Activated naive CD4-positive, alpha-beta T cell treated with anti-CD3 and anti-CD28 coated beads, Interleukin-2, amount 50 U/mL, for 72 hours (primary cell): ENCODE data around the gene FNDC5. TPM values are rescaled to one million over a fixed set of nuclear protein-coding genes. Genes with fewer than 3 reads are reported as not detected.
"Not testable (repeated sequence)": the region's sequence is repeated elsewhere in the genome, so short reads cannot be mapped to it uniquely, and the experiment has no call there.

Experiments used
- ATAC-seq, 2 donors: fragments of 150-1000 bp; cut with Tn5 transposase; 2 replicates each; pipeline ENCODE4 v1.10.0; 2021; ENCODE audit warnings: mild to moderate bottlenecking in 2 of 2, moderate library complexity in 2 of 2
- DNase-seq, 2 donors: peaks; one replicate each; pipeline ENCODE4 v3.0.0; 2021 to 2022; ENCODE audit warnings: low spot score in 2 of 2
- H3K27ac Mint-ChIP-seq, 2 donors: one replicate each; pipeline ENCODE4 v1.8.0; 2022; ENCODE audit warnings: mild to moderate bottlenecking in 2 of 2, mixed read lengths in 2 of 2
- H3K36me3 Mint-ChIP-seq, 2 donors: one replicate each; pipeline ENCODE4 v1.8.0; 2022; ENCODE audit warnings: mixed read lengths in 2 of 2
- H3K9me3 Mint-ChIP-seq, 2 donors: one replicate each; pipeline ENCODE4 v1.8.0; 2022; ENCODE audit warnings: mixed read lengths in 2 of 2
- total RNA-seq, 2 donors: library from RNA; stranded (reverse); gene quantifications; one replicate each; pipeline ENCODE4 v1.2.3, GENCODE V29; 2022

FNDC5 gene
- not detected for total RNA-seq

DNA sequence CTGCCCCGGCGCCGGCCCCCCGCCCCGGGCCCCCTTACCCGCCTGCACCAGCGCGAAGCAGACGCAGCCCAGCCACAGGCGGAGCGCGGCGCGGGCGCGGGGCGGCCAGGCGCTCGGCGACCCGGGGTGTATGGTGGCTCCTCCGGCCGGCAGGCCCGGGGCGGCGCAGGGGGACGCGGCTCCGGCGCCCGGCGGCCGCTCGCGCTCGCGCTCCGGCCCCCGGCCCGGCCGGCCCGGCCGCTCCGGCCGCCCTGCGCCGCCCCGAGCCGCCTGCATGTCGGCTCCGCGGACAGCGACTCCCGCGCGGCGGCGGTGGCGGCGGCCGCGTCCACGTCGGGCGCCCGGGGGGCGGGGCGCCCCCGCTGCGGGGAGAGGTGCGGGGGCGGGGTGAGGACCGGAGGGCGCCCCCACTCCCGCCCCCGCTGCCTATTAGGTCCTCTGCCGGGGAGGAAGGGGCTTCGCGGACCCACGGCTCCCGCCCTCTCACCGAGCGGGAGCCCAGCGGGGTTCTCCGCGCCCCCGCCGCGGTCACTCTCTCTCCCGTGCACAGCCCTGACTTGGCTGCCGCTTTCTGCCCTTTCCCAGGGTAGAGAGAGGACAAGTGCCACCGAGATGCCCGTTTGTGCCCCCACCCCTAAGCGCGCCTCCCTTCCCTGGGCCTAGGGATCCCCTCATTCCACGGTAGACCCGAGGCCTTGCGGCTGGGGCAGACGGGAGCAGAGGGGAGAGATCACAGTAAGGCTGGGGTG, at the start of gene FNDC5:
Gene FNDC5 (minus strand): TSS at position 298 of the 749 bp plus-strand sequence.
- Mint-ChIP-seq H3K27ac (no peak within 1 kb of the TSS), H3K9me3 (no peaks in the 10 kb centered on the region), H3K36me3 (no peaks in the 10 kb centered on the region)
- peak; percentile 18 to 27 for ATAC-seq
- peak in 1 of 2 donors; percentile 52 for DNase-seq

DNA sequence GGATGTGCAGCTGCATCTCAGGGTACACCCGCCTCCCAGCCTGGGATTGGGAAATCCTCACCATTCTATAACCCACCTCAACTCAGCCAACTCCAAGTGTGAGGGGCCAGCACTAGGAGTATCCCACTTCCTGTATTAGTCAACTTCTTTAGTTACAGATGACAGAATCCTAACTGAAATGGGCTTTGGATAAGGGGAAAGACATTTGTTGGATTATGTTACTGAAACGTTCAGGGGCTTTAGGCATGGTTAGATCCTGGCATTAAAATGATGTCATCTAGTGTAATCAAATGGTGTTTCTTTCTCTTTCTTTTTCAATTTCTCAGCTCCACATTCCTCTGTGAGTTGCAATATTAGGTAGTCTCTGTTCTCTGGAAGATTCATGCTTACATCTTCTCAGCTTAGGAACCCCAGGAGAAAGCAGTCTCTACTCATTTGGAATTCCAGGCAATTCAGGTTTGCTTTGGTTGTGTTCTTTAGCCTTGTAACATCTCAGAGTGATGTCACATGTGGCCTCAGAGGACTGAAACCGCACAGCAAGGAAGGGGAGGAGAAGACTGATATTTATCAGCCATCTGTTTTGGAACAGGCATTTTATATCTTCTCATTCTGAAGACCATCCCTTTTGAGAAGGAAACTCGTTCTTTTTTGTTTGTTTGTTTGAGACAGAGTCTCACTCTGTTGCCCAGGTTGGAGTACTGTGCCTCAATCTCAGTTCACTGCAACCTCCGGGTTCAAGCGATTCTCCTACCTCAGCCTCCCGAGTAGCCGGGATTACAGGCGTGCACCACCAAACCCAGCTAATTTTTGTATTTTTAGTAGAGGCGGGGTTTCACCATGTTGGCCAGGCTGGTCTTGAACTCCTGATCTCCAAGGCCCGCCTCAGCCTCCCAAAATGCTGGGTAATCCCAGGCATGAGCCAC, 49.4 kb upstream of the FNDC5 start:
- Mint-ChIP-seq H3K9me3 (no peaks in the 10 kb centered on the region), H3K36me3 (no peaks in the 10 kb centered on the region), H3K27ac (no peak overlapping the region)
- DNase-seq, result no peak
- ATAC-seq, result no peak

DNA sequence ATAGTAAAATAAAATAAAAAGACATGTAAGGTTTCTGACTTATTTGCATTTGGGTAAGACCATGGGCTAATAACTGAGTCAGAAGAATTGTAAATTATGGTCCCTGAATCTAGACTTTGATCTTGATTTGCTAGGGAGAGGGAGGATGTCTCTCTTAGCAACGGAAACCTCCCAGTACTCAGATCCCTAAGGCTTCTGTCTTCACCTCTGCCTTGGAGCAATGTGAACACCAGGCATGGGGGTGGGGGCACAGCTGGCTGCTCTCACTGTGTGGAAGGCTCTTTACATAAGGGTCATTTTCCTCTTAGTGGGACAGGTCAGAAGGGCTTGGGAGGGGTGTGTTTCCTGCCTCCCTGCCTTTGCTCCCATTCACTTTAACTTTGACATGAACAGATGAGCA, 47.5 kb upstream of the FNDC5 start:
- Mint-ChIP-seq H3K36me3 (no peaks in the 10 kb centered on the region), H3K27ac (no peak overlapping the region), H3K9me3 (no peaks in the 10 kb centered on the region)
- ATAC-seq, result no peak
- no peak for DNase-seq

DNA sequence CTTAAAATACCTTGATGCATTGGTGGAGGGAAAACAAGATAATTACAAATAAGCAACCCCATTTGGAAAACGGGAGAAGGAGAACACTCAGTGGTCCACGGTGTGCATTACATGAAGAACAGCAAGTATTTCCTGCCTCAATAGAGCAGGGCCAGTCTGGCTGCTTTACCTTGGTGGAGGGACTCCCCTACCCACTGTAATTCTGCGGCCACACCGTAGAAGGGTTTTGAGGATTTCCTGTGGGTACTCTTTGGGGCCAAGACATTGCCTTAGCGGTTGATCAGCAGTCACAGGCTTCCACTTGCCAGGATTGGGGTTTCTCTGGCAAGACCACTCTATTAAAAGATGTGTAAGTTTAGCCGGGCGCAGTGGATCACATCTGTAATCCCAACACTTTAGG, 46.8 kb upstream of the FNDC5 start:
- peak in 1 of 2 donors; percentile 78 for ATAC-seq
- H3K36me3 Mint-ChIP-seq, result no peaks in the 10 kb centered on the region
- DNase-seq, result no peak
- H3K9me3 Mint-ChIP-seq, result no peaks in the 10 kb centered on the region
- H3K27ac Mint-ChIP-seq, result no peak overlapping the region

DNA sequence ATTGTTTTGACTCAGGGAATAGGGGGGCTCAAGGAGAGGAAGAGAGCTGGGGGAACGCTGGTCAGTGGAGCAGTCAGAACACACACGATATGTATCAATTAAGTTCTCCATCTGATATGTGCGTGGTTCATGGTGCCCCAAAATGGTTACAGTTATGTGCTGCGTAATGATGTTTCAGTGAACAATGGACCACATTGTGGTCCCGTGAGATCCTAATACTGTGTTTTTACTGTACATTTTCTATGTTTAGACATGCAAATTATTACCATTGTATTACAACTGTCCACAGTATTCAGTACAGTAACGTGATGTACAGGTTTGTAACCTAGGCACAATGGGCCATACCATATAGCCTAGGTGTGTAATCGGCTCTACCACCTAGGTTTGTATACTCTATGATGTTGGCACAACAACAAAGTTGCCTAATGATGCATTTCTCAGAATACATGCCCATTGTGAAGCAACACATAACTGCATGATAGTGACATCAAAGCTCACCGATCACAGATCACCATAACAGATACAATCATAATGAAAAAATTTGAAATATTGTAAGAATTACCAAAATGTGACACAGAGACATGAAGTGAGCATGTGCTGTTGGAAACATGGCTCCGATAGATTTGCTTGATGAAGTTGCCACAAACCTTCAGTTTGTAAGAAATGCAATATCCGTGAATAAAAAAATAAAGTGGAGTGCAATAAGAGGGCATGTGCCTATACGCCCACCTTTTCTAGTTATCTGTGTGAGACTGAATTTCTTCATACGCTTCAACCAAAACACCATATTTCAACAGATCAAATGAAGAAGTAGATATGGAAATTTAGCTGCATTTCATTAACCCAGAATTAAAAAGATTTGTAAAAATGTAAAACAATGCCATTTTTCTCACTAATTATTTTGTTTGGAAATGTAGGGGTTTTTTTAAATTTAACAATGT, 45.3 kb upstream of the FNDC5 start:
- Mint-ChIP-seq H3K36me3 (no peaks in the 10 kb centered on the region), H3K9me3 (no peaks in the 10 kb centered on the region), H3K27ac (no peak overlapping the region)
- DNase-seq (no peak), ATAC-seq (no peak)

DNA sequence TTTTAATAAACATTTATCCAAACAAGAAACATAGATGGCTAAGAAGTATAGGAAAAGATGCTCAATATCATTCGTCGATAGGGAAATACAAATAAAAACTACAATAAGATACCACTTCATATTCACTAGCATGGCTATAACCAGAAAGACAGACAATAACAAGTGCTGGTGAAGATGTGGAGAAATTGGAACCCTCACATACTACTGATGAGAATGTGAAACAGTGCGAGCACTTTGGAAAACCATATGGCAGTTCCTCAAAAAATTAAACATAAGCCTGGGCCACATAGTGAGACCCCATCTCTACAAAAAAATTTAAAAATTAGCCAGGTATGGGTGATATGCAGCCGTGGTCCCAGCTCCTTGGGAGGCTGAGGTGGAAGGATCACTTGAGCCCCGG, 39.6 kb upstream of the FNDC5 start:
- H3K9me3 Mint-ChIP-seq, result no peaks in the 10 kb centered on the region
- H3K27ac Mint-ChIP-seq, result no peak overlapping the region
- H3K36me3 Mint-ChIP-seq, result no peaks in the 10 kb centered on the region
- DNase-seq, result no peak
- ATAC-seq, result no peak

DNA sequence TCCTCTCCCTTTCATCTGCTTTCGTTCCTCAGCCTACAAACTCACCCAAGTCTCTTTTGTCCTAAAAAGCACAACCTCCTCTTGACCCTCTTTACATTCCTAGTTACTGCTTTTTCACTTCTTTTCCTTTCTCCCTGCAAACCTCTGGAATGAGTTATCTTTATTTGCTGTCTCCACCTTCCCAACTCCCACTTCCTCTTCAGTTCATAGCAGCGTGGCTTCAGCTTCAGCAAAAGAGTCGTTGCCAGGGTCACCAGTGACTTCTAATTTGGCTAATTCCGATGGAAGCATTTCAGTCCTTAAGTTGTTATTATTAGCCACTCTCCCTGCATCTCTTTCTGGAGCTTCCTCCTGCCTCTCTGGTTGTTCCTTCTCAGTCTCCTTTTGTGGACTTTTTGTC, 36.7 kb upstream of the FNDC5 start:
- DNase-seq, result no peak
- Mint-ChIP-seq H3K27ac (no peak overlapping the region), H3K9me3 (no peaks in the 10 kb centered on the region), H3K36me3 (no peaks in the 10 kb centered on the region)
- no peak for ATAC-seq

DNA sequence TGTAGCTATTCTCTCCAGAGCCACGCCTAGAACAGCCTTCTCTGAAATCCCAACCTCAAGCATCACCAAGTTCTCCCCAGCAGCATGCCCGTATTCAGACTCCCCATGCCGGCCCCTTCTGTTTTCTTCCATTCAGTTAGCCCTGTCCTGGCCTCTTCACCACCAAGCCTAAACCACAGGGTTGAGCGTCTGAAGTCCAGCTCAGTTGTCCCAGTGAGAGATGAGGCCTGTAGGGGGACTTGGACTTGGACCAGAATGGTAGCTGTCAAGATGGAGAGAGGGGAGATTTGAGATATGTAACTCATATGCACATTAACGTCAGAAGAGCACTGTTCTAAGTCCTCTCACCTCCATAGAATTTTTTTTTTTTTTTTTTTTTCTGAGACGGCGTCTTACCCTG, 35.9 kb upstream of the FNDC5 start:
- Mint-ChIP-seq H3K27ac (no peak overlapping the region), H3K36me3 (no peaks in the 10 kb centered on the region), H3K9me3 (no peaks in the 10 kb centered on the region)
- DNase-seq (no peak), ATAC-seq (no peak)

DNA sequence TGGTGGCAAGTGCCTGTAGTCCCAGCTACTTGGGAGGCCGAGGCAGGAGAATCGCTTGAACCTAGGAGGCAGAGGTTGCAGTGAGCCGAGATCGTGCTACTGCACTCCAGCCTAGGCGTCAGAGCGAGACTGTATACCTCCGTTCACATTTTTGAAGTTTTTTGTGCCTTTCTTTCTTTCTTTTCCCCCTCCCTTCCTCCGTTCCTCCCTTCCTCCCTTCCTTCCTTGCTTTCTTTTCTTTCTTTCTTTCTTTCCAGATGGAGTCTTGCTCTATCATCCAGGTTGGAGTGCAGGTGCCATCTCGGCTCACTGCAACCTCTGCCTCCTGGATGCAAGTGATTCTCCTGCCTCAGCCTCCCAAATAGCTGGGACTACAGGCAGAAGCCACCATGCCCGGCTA, 34.9 kb upstream of the FNDC5 start:
- ATAC-seq, H3K36me3 Mint-ChIP-seq, H3K27ac Mint-ChIP-seq, H3K9me3 Mint-ChIP-seq, DNase-seq: not testable (repeated sequence)

DNA sequence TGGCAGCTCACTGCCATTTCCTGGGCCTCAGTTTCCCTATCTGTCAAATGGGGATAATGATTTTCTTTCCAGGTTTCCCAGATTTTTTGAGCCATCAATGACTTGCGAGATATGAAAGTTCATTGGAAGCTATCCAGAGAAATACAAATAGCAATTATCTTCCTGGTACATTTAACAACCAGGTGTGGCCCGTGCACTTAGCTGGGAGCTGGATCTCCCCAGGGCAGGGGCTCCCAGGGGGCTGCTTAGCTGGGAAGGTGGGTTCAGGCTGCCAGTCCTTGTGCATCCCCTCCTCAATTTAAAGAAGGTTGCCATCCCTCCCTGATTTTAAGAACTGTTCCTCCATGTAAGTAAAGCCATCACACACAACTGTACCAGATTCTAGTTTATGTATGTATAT, 34.1 kb upstream of the FNDC5 start:
- no peak for ATAC-seq
- Mint-ChIP-seq H3K27ac (no peak overlapping the region), H3K9me3 (no peaks in the 10 kb centered on the region), H3K36me3 (no peaks in the 10 kb centered on the region)
- no peak for DNase-seq

DNA sequence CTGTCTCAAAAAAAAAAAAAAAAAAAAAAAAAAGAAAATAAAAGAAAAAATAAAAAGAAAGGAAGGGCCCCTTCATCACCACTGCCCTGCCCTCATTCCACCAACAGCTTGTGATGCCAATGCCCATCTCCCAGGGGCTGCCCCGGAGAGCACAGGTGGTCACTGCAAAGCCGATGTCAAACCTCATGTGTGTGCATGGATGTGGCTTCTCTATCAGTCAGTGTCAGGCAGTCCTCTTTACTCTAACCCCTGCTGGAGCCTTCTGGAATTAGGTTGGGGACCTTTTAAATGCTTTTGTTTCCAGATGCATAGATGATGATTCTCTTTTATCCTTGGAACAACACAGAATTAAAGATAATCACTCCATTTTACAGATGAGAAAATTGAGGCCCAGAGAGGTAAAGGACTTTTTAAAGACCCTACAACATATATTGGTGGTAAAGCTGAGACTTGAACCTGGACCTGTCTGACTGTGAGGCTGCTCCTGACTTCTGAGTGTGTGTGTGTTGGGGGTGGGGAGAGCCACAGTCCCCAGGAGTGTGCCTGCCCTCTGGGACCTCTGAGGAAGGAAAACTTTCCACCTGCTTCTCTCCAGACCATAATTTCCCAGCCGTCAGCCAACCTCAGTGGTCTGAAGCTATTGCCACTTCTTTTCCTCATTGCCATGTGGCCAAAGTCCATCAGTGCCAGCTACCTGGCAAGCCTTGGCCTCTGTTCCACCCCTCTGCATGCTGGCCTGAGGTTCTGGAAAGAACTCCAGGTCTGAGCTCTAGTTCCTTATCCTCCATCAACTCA, 33.5 kb upstream of the FNDC5 start:
- no peak for ATAC-seq
- Mint-ChIP-seq H3K36me3 (no peaks in the 10 kb centered on the region), H3K27ac (no peak overlapping the region), H3K9me3 (no peaks in the 10 kb centered on the region)
- no peak for DNase-seq

DNA sequence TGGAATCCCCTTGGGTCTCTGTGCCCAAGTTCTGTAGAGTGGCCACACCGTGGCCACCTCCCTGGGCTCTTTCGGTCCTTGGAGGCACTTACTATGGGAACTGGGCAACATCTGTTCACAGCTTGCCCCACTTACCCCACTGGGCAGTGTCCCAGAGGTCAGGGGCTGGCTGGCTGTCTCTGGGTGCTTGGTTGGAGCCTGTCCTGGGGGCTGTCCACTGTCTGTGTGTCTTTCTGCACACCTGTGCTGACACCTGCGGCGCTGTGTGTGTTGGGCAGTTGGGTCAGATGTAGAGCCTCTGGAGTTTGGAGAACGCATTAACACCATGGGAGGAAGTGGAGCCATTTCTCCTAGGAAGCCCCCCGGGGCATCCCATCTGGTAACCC, 31.8 kb upstream of the FNDC5 start:
- no peaks in the 10 kb centered on the region for H3K36me3 Mint-ChIP-seq
- no peak overlapping the region for H3K27ac Mint-ChIP-seq
- H3K9me3 Mint-ChIP-seq, result no peaks in the 10 kb centered on the region
- no peak for DNase-seq
- no peak for ATAC-seq

DNA sequence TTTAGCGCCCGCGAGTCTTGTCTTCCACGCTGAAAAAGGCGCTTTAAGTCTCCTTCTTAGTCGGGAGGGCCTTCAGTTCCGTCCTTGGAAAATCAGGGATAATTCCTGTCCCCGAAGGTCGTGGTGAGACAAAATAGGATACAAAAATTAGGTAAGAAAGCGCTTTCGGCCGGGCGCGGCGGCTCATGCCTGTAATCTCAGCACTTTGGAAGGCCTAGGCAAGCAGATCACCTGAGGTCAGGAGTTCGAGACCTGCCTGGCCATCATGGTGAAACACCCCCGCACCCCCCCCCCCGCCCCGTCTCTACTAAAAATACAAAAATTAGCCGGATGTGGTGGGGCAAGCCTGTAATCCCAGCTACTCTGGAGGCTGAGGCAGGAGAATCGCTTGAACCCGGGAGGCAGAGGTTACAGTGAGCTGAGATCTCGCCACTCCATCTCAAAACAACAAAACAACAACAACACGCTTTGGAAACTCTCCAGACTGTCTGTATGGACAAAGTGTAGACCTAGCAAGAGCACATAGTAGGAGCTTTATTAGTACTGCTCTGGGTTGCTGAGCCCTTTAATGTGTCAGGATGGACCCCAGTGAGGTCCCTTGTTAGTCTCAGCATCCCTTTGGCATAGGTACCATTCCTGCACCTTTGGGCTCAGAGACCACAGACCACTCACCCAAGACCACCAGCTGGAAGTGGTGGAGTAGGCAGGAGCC, 31.3 kb upstream of the FNDC5 start:
- Mint-ChIP-seq H3K36me3 (no peaks in the 10 kb centered on the region), H3K9me3 (no peaks in the 10 kb centered on the region), H3K27ac (no peak overlapping the region)
- ATAC-seq, result no peak
- no peak for DNase-seq

DNA sequence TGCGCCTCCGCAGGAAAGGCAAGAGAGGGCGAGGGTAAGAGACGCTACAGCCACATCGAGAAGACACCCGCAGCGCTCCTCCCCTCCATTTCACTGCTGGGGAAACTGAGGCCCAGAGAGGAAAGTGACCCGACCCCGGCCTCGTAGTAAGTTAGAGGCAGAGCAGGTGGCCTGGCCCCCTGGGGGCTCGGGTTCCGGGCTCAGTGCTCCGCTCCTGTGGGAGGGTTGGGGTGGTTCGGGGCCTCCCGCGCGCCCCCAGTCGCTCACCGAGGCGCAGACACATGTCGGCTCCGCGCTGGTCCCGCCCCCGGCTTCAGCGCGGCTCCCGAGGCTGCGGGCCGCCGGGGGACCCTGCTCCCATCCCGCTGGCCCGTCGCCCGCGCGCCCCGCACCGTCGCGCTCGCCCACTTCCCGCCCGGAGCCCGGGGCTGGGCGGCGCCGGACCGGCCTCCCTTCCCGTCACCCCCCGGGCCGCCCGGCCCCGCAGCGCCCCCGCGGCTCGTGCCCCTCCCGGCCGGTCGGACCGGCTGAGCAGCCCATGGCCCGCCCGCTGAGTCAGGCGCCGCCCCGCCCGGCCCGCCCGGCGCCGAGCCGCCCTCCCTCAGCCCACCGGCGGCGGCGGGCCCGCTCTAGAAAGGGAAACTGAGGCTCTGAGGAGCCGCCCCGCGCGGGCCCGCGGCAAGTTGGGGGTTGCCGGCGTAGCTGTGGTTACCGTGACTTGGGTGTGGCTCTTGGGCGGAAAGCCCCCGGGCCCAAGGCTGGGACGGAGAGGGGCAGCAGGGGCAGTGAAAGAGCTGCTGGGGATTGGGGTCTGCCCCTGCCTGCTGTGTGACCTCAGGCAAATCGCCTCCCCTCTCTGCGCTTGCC, 30.5 kb upstream of the FNDC5 start, which contains the start of gene TMEM54:
Gene TMEM54 (minus strand): TSS at position 434 of the 867 bp plus-strand sequence. CDS start 151 bp downstream, at position 283.
- DNase-seq, result peak in 1 of 2 donors; percentile 32
- H3K27ac Mint-ChIP-seq, result no peak within 1 kb of the TSS
- no peaks in the 10 kb centered on the region for H3K36me3 Mint-ChIP-seq
- H3K9me3 Mint-ChIP-seq, result no peaks in the 10 kb centered on the region
- ATAC-seq, result peak; percentile 58 to 65
